ENCODE results near the gene RNF223.

RNF223 gene

GRCh38 chr1:1121611-1122077 lies 47.5 kb upstream of the RNF223 start:
- H3K27ac ChIP-seq (ENCODE audit: low read depth, low read length, poor library complexity, severe bottlenecking) = no peak overlapping the region

GRCh38 chr1:1120866-1121591 lies 46.9 kb upstream of the RNF223 start:
- Histone ChIP-seq H3K4me3 (ENCODE audit: low read depth, low read length, poor library complexity, severe bottlenecking) (no peak overlapping the region), H3K79me2 (ENCODE audit: insufficient read depth, low read length) (no peaks in the 10 kb centered on the region), H3K9ac (ENCODE audit: low read length) (no peak overlapping the region), H3K9me3 (ENCODE audit: low read length) (no peaks in the 10 kb centered on the region), H3F3A (ENCODE audit: insufficient read depth, low read length) (no peaks in the 10 kb centered on the region), H3K27me3 (ENCODE audit: insufficient read depth, low read length) (peaks cover 15% of the 10 kb centered on the region), H4K20me1 (ENCODE audit: insufficient read depth, low read length) (no peaks in the 10 kb centered on the region), H3K27ac (ENCODE audit: low read depth, low read length, poor library complexity, severe bottlenecking) (no peak overlapping the region), H3K4me1 (ENCODE audit: insufficient read depth, low read length, severe bottlenecking) (peaks cover 6% of the 10 kb centered on the region), H3K4me2 (ENCODE audit: low read length) (no peak overlapping the region), H3K36me3 (ENCODE audit: insufficient read depth, low read length) (no peaks in the 10 kb centered on the region), H2AFZ (ENCODE audit: low read length) (no peak overlapping the region), H3K9me2 (ENCODE audit: low read depth, low read length) (no peaks in the 10 kb centered on the region)
- TF ChIP-seq CTCF (IDR thresholded peaks at IDR 0.05; ENCODE audit: low read length) (no peak), EZH2 (IDR thresholded peaks at IDR 0.05; ENCODE audit: borderline replicate concordance, low read length) (no peak)

More at GRCh38 chr1:1121611-1122077, 47.5 kb upstream of the RNF223 start:
- no peak overlapping the region for H3K4me2 ChIP-seq (ENCODE audit: low read length)
- H3K4me3 ChIP-seq (ENCODE audit: low read depth, low read length, poor library complexity, severe bottlenecking) = no peak overlapping the region
- H3K79me2 ChIP-seq (ENCODE audit: insufficient read depth, low read length) = no peaks in the 10 kb centered on the region
- no peaks in the 10 kb centered on the region for H3K9me3 ChIP-seq (ENCODE audit: low read length)
- no peaks in the 10 kb centered on the region for H3K36me3 ChIP-seq (ENCODE audit: insufficient read depth, low read length)
- no peaks in the 10 kb centered on the region for H4K20me1 ChIP-seq (ENCODE audit: insufficient read depth, low read length)
- H3K4me1 ChIP-seq (ENCODE audit: insufficient read depth, low read length, severe bottlenecking) = peaks cover 2% of the 10 kb centered on the region
- H3K9ac ChIP-seq (ENCODE audit: low read length) = no peak overlapping the region
- peaks cover 15% of the 10 kb centered on the region for H3K27me3 ChIP-seq (ENCODE audit: insufficient read depth, low read length)
- H3K9me2 ChIP-seq (ENCODE audit: low read depth, low read length) = no peaks in the 10 kb centered on the region
- TF ChIP-seq EZH2 (IDR thresholded peaks at IDR 0.05; ENCODE audit: borderline replicate concordance, low read length) = no peak
- no peak for TF ChIP-seq CTCF (IDR thresholded peaks at IDR 0.05; ENCODE audit: low read length)
- no peaks in the 10 kb centered on the region for H3F3A ChIP-seq (ENCODE audit: insufficient read depth, low read length)
- H2AFZ ChIP-seq (ENCODE audit: low read length) = no peak overlapping the region

GRCh38 chr1:1120096-1120495 lies 46.0 kb upstream of the RNF223 start:
- Histone ChIP-seq H3K9ac (ENCODE audit: low read length) (no peak overlapping the region), H3K4me2 (ENCODE audit: low read length) (no peak overlapping the region), H3K36me3 (ENCODE audit: insufficient read depth, low read length) (no peaks in the 10 kb centered on the region), H3K79me2 (ENCODE audit: insufficient read depth, low read length) (no peaks in the 10 kb centered on the region), H2AFZ (ENCODE audit: low read length) (no peak overlapping the region), H3K9me2 (ENCODE audit: low read depth, low read length) (no peaks in the 10 kb centered on the region), H4K20me1 (ENCODE audit: insufficient read depth, low read length) (no peaks in the 10 kb centered on the region), H3K27ac (ENCODE audit: low read depth, low read length, poor library complexity, severe bottlenecking) (no peak overlapping the region), H3F3A (ENCODE audit: insufficient read depth, low read length) (no peaks in the 10 kb centered on the region), H3K4me3 (ENCODE audit: low read depth, low read length, poor library complexity, severe bottlenecking) (no peak overlapping the region), H3K9me3 (ENCODE audit: low read length) (no peaks in the 10 kb centered on the region), H3K4me1 (ENCODE audit: insufficient read depth, low read length, severe bottlenecking) (peaks cover 7% of the 10 kb centered on the region), H3K27me3 (ENCODE audit: insufficient read depth, low read length) (peaks cover 15% of the 10 kb centered on the region)
- TF ChIP-seq EZH2 (IDR thresholded peaks at IDR 0.05; ENCODE audit: borderline replicate concordance, low read length) (no peak), CTCF (IDR thresholded peaks at IDR 0.05; ENCODE audit: low read length) (no peak)

Data from OCI-LY1 (cell line).